ENCODE measurements around the gene OPN5. TPM values are rescaled to one million over a fixed set of nuclear protein-coding genes. Genes with fewer than 3 reads are reported as not detected.

OPN5 gene
- total RNA-seq, 3 donors from 2014 or later = not detected

GRCh38 chr6:47865206-47865605 is 83.4 kb downstream of the OPN5 start:
- TF ChIP-seq POLR2AphosphoS5 (IDR thresholded peaks at IDR 0.05) (no peak), CTCF (IDR thresholded peaks at IDR 0.05) (no peak), POLR2A (IDR thresholded peaks at IDR 0.05) (no peak)
- Histone ChIP-seq H3K4me1 (no peaks in the 10 kb centered on the region), H3K9me3 (no peaks in the 10 kb centered on the region), H3K36me3 (no peaks in the 10 kb centered on the region), H3K4me3 (no peak overlapping the region), H3K27ac (no peak overlapping the region), H3K27me3 (no peaks in the 10 kb centered on the region)
- DNase-seq (ENCODE audit: low spot score in 2 of 2) = no peak
- intact Hi-C loops (cut with DNase I; ENCODE audit: low total_unique reads) = no loop called here

GRCh38 chr6:47875593-47875992 is 93.8 kb downstream of the OPN5 start:
- no peaks in the 10 kb centered on the region for H3K9me3 ChIP-seq
- no peaks in the 10 kb centered on the region for H3K27me3 ChIP-seq
- intact Hi-C loops (cut with DNase I; ENCODE audit: low total_unique reads) = no loop called here

More at GRCh38 chr6:47875593-47875992, 93.8 kb downstream of the OPN5 start:
- Histone ChIP-seq H3K36me3 (no peaks in the 10 kb centered on the region), H3K4me3 (no peak overlapping the region), H3K27ac (no peak overlapping the region), H3K4me1 (no peaks in the 10 kb centered on the region)
- TF ChIP-seq POLR2A (IDR thresholded peaks at IDR 0.05) = no peak
- TF ChIP-seq CTCF (IDR thresholded peaks at IDR 0.05) = no peak
- TF ChIP-seq POLR2AphosphoS5 (IDR thresholded peaks at IDR 0.05) = no peak
- no peak for DNase-seq (ENCODE audit: low spot score in 2 of 2)

Other genes with a start within 250 kb of the OPN5 start
- under 1 TPM in 2 of 3 donors, not detected in 1; 0.15 to 0.16 TPM for gene ADGRF4, start 83.5 kb upstream of the OPN5 start, total RNA-seq

Data from breast epithelium (tissue), 4 donors.